GM12878 (cell line): Measurements from ENCODE around the gene RPL13A. TPM values are rescaled to one million over a fixed set of nuclear protein-coding genes. Genes with fewer than 3 reads are reported as not detected.

Source experiments
- CHD2 ChIP-seq: IDR thresholded peaks from 2 replicates; pipeline ENCODE4 v1.6.1; 2011; ENCODE audit warnings: low read depth, low read length, improper control_type of control experiment, borderline replicate concordance
- IRF4 ChIP-seq: IDR thresholded peaks from 2 replicates; pipeline ENCODE4 v1.6.1; 2011; ENCODE audit warnings: low read depth, low read length
- microRNA counts: library from miRNA; unstranded; fragments of <30 nt; microRNA quantifications from one replicate; lab custom pipeline; 2016
- microRNA-seq: library from miRNA; unstranded; fragments of <30 nt; microRNA quantifications from one replicate; pipeline ENCODE4, GENCODE V29; 2018
- polyA plus RNA-seq, 11 experiments: library from polyadenylated mRNA; depleted of rRNA in 4 of 11; unstranded in 6 of 11; stranded (reverse) in 5 of 11; fragments of >200 nt; fragmentation: Nextera tagmentation in 4 of 11; fragmentation: Illumina TruSeq in 1 of 11; extraction: Ambion mirVana in 4 of 11; extraction: Trizol in 1 of 11; gene quantifications; 1 replicate in 1 of 11; 2 replicates in 10 of 11; pipeline versions ENCODE4 v1.2.1 to v1.2.3, GENCODE V29; 2011 to 2016; ENCODE audit warnings: inconsistent platforms in 2 of 11, missing spikeins in 2 of 11, low read depth in 1 of 11
- small RNA-seq: library from RNA; depleted of rRNA; stranded (forward); fragments of <200 nt; gene quantifications from one replicate; pipeline ENCODE3, GENCODE V24; 2014
- total RNA-seq, 4 experiments: library from RNA; depleted of rRNA in 3 of 4; stranded (reverse); fragments of >200 nt in 3 of 4; fragmentation: Illumina TruSeq in 1 of 4; extraction: Trizol in 1 of 4; gene quantifications; 2 replicates each; pipeline versions ENCODE4 v1.2.1 to v1.2.3, GENCODE V29; 2013 to 2021

The RPL13A gene
- total and polyA plus RNA-seq, 10 of the 15 experiments (the other 5 are each of a cell fraction or from before 2014, with no cell fraction given), result 1,426 to 8,961 (median 4,266) TPM

GRCh38 chr19:49539192-49539952, 52.0 kb downstream of the RPL13A start (continued):
- TF ChIP-seq CHD2, result no peak
- no peak for TF ChIP-seq IRF4

MicroRNAs encoded within 50 kb of the gene (microRNA counts, 767-probe panel; counts per million panel counts)
- microRNA hsa-miR-150-5p (lab: Ali Mortazavi, UCI), result 3,484 counts per million, percentile 92 among the panel's probes with 10 or more counts

Small RNA genes lying within 50 kb of the gene (microRNA-seq; reads per million reads assigned to microRNA genes)
- 42.9 reads per million, percentile 66 among the genes with 10 or more reads in this experiment for gene MIR150

Small RNA genes lying within 50 kb of the gene (small RNA-seq; reads per million reads assigned to genes)
- gene COX6CP7 (not detected), gene MIR150 (39.5 reads per million, percentile 98 among the genes with 10 or more reads in this experiment), gene SNORD32A (not detected), gene SNORD33 (not detected), gene SNORD34 (not detected), gene SNORD35A (not detected), gene SNORD35B (not detected)

Other genes starting within 250 kb of the RPL13A start
Only the 7 nearest of the 24 such genes appear.
- not detected in 2 replicates for gene SLC17A7, start 46.1 kb upstream of the RPL13A start, total RNA-seq (2014; rRNA removed)
- not detected in 2 replicates for gene SLC17A7, start 46.1 kb upstream of the RPL13A start, total RNA-seq (2014; rRNA removed; fragmentation: Illumina TruSeq; extraction: Trizol)
- 0.08 TPM in 2 replicates for gene SLC17A7, start 46.1 kb upstream of the RPL13A start, total RNA-seq (2021)
- 0.23 and 0.24 TPM in 2 replicates for gene SLC17A7, start 46.1 kb upstream of the RPL13A start, polyA plus RNA-seq (2011; rRNA removed)
- 0.03 and 0.06 TPM in 2 replicates for gene SLC17A7, start 46.1 kb upstream of the RPL13A start, polyA plus RNA-seq (2014; fragmentation: Illumina TruSeq; extraction: Trizol)
- gene SLC17A7, start 46.1 kb upstream of the RPL13A start, polyA plus RNA-seq (2014; fragmentation: Nextera tagmentation; extraction: Ambion mirVana), result not detected
- 0.04 TPM in 1 of 2 replicates, not detected in the other for gene SLC17A7, start 46.1 kb upstream of the RPL13A start, polyA plus RNA-seq (2014; rRNA removed)
- gene SLC17A7, start 46.1 kb upstream of the RPL13A start, polyA plus RNA-seq (2016; fragmentation: Nextera tagmentation; extraction: Ambion mirVana), result not detected
- gene PIH1D1, start 35.8 kb upstream of the RPL13A start, total RNA-seq (2014; rRNA removed), result 130 and 137 TPM in 2 replicates
- gene PIH1D1, start 35.8 kb upstream of the RPL13A start, total RNA-seq (2014; rRNA removed; fragmentation: Illumina TruSeq; extraction: Trizol), result 83.8 and 84.3 TPM in 2 replicates
- 112 and 117 TPM in 2 replicates for gene PIH1D1, start 35.8 kb upstream of the RPL13A start, total RNA-seq (2021)
- gene PIH1D1, start 35.8 kb upstream of the RPL13A start, polyA plus RNA-seq (2011; rRNA removed), result 84.6 and 95.3 TPM in 2 replicates
- gene PIH1D1, start 35.8 kb upstream of the RPL13A start, polyA plus RNA-seq (2014; fragmentation: Illumina TruSeq; extraction: Trizol), result 40.6 and 73.6 TPM in 2 replicates
- gene PIH1D1, start 35.8 kb upstream of the RPL13A start, polyA plus RNA-seq (2014; fragmentation: Nextera tagmentation; extraction: Ambion mirVana), result 10 to 100 TPM; 16.1 to 39.9 TPM
- gene PIH1D1, start 35.8 kb upstream of the RPL13A start, polyA plus RNA-seq (2014; rRNA removed), result 122 and 123 TPM in 2 replicates
- 100 to 1,000 TPM; 141 to 153 TPM for gene PIH1D1, start 35.8 kb upstream of the RPL13A start, polyA plus RNA-seq (2016; fragmentation: Nextera tagmentation; extraction: Ambion mirVana)
- gene ALDH16A1, start 34.4 kb upstream of the RPL13A start, total RNA-seq (2014; rRNA removed), result 31.9 and 46.3 TPM in 2 replicates
- gene ALDH16A1, start 34.4 kb upstream of the RPL13A start, total RNA-seq (2014; rRNA removed; fragmentation: Illumina TruSeq; extraction: Trizol), result 8.7 and 9.5 TPM in 2 replicates
- gene ALDH16A1, start 34.4 kb upstream of the RPL13A start, total RNA-seq (2021), result 43.6 and 49.3 TPM in 2 replicates
- gene ALDH16A1, start 34.4 kb upstream of the RPL13A start, polyA plus RNA-seq (2011; rRNA removed), result 3.1 and 6.4 TPM in 2 replicates
- 0.43 and 1.7 TPM in 2 replicates for gene ALDH16A1, start 34.4 kb upstream of the RPL13A start, polyA plus RNA-seq (2014; fragmentation: Illumina TruSeq; extraction: Trizol)
- 1 to 10 TPM; 4.5 to 6.2 TPM for gene ALDH16A1, start 34.4 kb upstream of the RPL13A start, polyA plus RNA-seq (2014; fragmentation: Nextera tagmentation; extraction: Ambion mirVana)
- 31.0 and 41.4 TPM in 2 replicates for gene ALDH16A1, start 34.4 kb upstream of the RPL13A start, polyA plus RNA-seq (2014; rRNA removed)
- 10 to 100 TPM; 26.8 to 40.0 TPM for gene ALDH16A1, start 34.4 kb upstream of the RPL13A start, polyA plus RNA-seq (2016; fragmentation: Nextera tagmentation; extraction: Ambion mirVana)
- gene FLT3LG, start 13.4 kb upstream of the RPL13A start, total RNA-seq (2014; rRNA removed), result 3.7 and 4.1 TPM in 2 replicates
- 3.9 and 4.6 TPM in 2 replicates for gene FLT3LG, start 13.4 kb upstream of the RPL13A start, total RNA-seq (2014; rRNA removed; fragmentation: Illumina TruSeq; extraction: Trizol)
- 9.5 and 10.3 TPM in 2 replicates for gene FLT3LG, start 13.4 kb upstream of the RPL13A start, total RNA-seq (2021)
- 1.3 and 3.0 TPM in 2 replicates for gene FLT3LG, start 13.4 kb upstream of the RPL13A start, polyA plus RNA-seq (2011; rRNA removed)
- 0.51 and 2.8 TPM in 2 replicates for gene FLT3LG, start 13.4 kb upstream of the RPL13A start, polyA plus RNA-seq (2014; fragmentation: Illumina TruSeq; extraction: Trizol)
- 1 to 10 TPM in 1 of 2 experiments, under 1 TPM in 1; 0.68 to 1.6 TPM for gene FLT3LG, start 13.4 kb upstream of the RPL13A start, polyA plus RNA-seq (2014; fragmentation: Nextera tagmentation; extraction: Ambion mirVana)
- 11.9 and 13.9 TPM in 2 replicates for gene FLT3LG, start 13.4 kb upstream of the RPL13A start, polyA plus RNA-seq (2014; rRNA removed)
- gene FLT3LG, start 13.4 kb upstream of the RPL13A start, polyA plus RNA-seq (2016; fragmentation: Nextera tagmentation; extraction: Ambion mirVana), result 10 to 100 TPM; 10.1 to 13.1 TPM
- gene RPS11, start 8.8 kb downstream of the RPL13A start, total RNA-seq (2014; rRNA removed), result 4,375 and 4,445 TPM in 2 replicates
- gene RPS11, start 8.8 kb downstream of the RPL13A start, total RNA-seq (2014; rRNA removed; fragmentation: Illumina TruSeq; extraction: Trizol), result 5,436 and 5,566 TPM in 2 replicates
- gene RPS11, start 8.8 kb downstream of the RPL13A start, total RNA-seq (2021), result 2,768 and 2,873 TPM in 2 replicates
- gene RPS11, start 8.8 kb downstream of the RPL13A start, polyA plus RNA-seq (2011; rRNA removed), result 2,519 and 3,846 TPM in 2 replicates
- 9,872 and 11,122 TPM in 2 replicates for gene RPS11, start 8.8 kb downstream of the RPL13A start, polyA plus RNA-seq (2014; fragmentation: Illumina TruSeq; extraction: Trizol)
- gene RPS11, start 8.8 kb downstream of the RPL13A start, polyA plus RNA-seq (2014; fragmentation: Nextera tagmentation; extraction: Ambion mirVana), result 1,000 to 10,000 TPM; 4,277 to 4,566 TPM
- 5,188 and 5,232 TPM in 2 replicates for gene RPS11, start 8.8 kb downstream of the RPL13A start, polyA plus RNA-seq (2014; rRNA removed)
- 1,000 to 10,000 TPM; 1,714 to 1,771 TPM for gene RPS11, start 8.8 kb downstream of the RPL13A start, polyA plus RNA-seq (2016; fragmentation: Nextera tagmentation; extraction: Ambion mirVana)
- gene FCGRT, start 25.1 kb downstream of the RPL13A start, total RNA-seq (2014; rRNA removed), result 0.51 TPM in 1 of 2 replicates, not detected in the other
- gene FCGRT, start 25.1 kb downstream of the RPL13A start, total RNA-seq (2014; rRNA removed; fragmentation: Illumina TruSeq; extraction: Trizol), result not detected in 2 replicates
- gene FCGRT, start 25.1 kb downstream of the RPL13A start, total RNA-seq (2021), result 0.56 and 2.4 TPM in 2 replicates
- 0.78 and 0.81 TPM in 2 replicates for gene FCGRT, start 25.1 kb downstream of the RPL13A start, polyA plus RNA-seq (2011; rRNA removed)
- gene FCGRT, start 25.1 kb downstream of the RPL13A start, polyA plus RNA-seq (2014; fragmentation: Illumina TruSeq; extraction: Trizol), result 0.19 TPM in 1 of 2 replicates, not detected in the other
- under 1 TPM in 1 of 2 experiments, not detected in 1; 0.18 TPM for gene FCGRT, start 25.1 kb downstream of the RPL13A start, polyA plus RNA-seq (2014; fragmentation: Nextera tagmentation; extraction: Ambion mirVana)
- 0.29 and 0.49 TPM in 2 replicates for gene FCGRT, start 25.1 kb downstream of the RPL13A start, polyA plus RNA-seq (2014; rRNA removed)
- under 1 TPM; 0.11 to 0.43 TPM for gene FCGRT, start 25.1 kb downstream of the RPL13A start, polyA plus RNA-seq (2016; fragmentation: Nextera tagmentation; extraction: Ambion mirVana)
- not detected in 2 replicates for gene RCN3, start 40.4 kb downstream of the RPL13A start, total RNA-seq (2014; rRNA removed)
- 0.32 and 0.49 TPM in 2 replicates for gene RCN3, start 40.4 kb downstream of the RPL13A start, total RNA-seq (2014; rRNA removed; fragmentation: Illumina TruSeq; extraction: Trizol)
- gene RCN3, start 40.4 kb downstream of the RPL13A start, total RNA-seq (2021), result 0.27 and 0.38 TPM in 2 replicates
- 0.12 TPM in 1 of 2 replicates, not detected in the other for gene RCN3, start 40.4 kb downstream of the RPL13A start, polyA plus RNA-seq (2011; rRNA removed)
- 0.21 TPM in 1 of 2 replicates, not detected in the other for gene RCN3, start 40.4 kb downstream of the RPL13A start, polyA plus RNA-seq (2014; fragmentation: Illumina TruSeq; extraction: Trizol)
- not detected for gene RCN3, start 40.4 kb downstream of the RPL13A start, polyA plus RNA-seq (2014; fragmentation: Nextera tagmentation; extraction: Ambion mirVana)
- gene RCN3, start 40.4 kb downstream of the RPL13A start, polyA plus RNA-seq (2014; rRNA removed), result 0.96 and 1.7 TPM in 2 replicates
- under 1 TPM; 0.49 to 0.99 TPM for gene RCN3, start 40.4 kb downstream of the RPL13A start, polyA plus RNA-seq (2016; fragmentation: Nextera tagmentation; extraction: Ambion mirVana)